ENCODE measurements around the gene PHAX.

GRCh38 chr5:126633552-126633951 lies 32.8 kb downstream of the PHAX start:
- TF ChIP-seq, protein P1, sequence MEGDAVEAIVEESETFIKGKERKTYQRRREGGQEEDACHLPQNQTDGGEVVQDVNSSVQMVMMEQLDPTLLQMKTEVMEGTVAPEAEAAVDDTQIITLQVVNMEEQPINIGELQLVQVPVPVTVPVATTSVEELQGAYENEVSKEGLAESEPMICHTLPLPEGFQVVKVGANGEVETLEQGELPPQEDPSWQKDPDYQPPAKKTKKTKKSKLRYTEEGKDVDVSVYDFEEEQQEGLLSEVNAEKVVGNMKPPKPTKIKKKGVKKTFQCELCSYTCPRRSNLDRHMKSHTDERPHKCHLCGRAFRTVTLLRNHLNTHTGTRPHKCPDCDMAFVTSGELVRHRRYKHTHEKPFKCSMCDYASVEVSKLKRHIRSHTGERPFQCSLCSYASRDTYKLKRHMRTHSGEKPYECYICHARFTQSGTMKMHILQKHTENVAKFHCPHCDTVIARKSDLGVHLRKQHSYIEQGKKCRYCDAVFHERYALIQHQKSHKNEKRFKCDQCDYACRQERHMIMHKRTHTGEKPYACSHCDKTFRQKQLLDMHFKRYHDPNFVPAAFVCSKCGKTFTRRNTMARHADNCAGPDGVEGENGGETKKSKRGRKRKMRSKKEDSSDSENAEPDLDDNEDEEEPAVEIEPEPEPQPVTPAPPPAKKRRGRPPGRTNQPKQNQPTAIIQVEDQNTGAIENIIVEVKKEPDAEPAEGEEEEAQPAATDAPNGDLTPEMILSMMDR (IDR thresholded peaks at IDR 0.05) = no peak
- TF ChIP-seq POLR2A (IDR thresholded peaks at IDR 0.05) = no peak
